Gastrocnemius medialis (tissue), 4 donors: ENCODE results near the gene SPOPL. TPM values are rescaled to one million over a fixed set of nuclear protein-coding genes. Genes with fewer than 3 reads are reported as not detected.

Experiments used
- ATAC-seq, 2 donors: fragments of 150-250 bp; one replicate each; pipeline ENCODE4 v1.9.1; 2016
- DNase-seq, 2 donors: peaks; one replicate each; pipeline ENCODE4 v3.0.0-alpha.2; 2019
- H3K27ac ChIP-seq, 4 donors: fragments of 200-600 bp; sonication (generic); 1 replicate in 1 of 4; 2 replicates in 3 of 4; pipeline ENCODE4 v1.5.1; 2016 to 2018; ENCODE audit warnings: mild to moderate bottlenecking in 2 of 4, moderate library complexity in 1 of 4
- H3K27me3 ChIP-seq, 3 donors: fragments of 200-600 bp; sonication (generic) in 2 of 3; 1 replicate in 1 of 3; 2 replicates in 2 of 3; pipeline versions ENCODE4 v1.5.1 to v1.6.0; 2016 to 2019; ENCODE audit warnings: mild to moderate bottlenecking in 1 of 3, moderate library complexity in 1 of 3
- H3K36me3 ChIP-seq, 2 donors: fragments of 200-600 bp; sonication (generic) in 1 of 2; one replicate each; pipeline ENCODE4 v1.5.1; 2017 to 2018
- H3K4me1 ChIP-seq, 2 donors: fragments of 200-600 bp; sonication (generic) in 1 of 2; one replicate each; pipeline ENCODE4 v1.5.1; 2016 to 2017; ENCODE audit warnings: mild to moderate bottlenecking in 2 of 2
- H3K4me3 ChIP-seq, 4 donors: fragments of 200-600 bp; sonication (generic) in 3 of 4; 1 replicate in 1 of 4; 2 replicates in 3 of 4; pipeline ENCODE4 v1.5.1; 2016 to 2019; ENCODE audit warnings: mild to moderate bottlenecking in 2 of 4
- H3K9me3 ChIP-seq, 3 donors: fragments of 200-600 bp; sonication (generic) in 2 of 3; 1 replicate in 1 of 3; 2 replicates in 2 of 3; pipeline ENCODE4 v1.5.1; 2016 to 2019
- POLR2A ChIP-seq, 2 donors: fragments of 450-650 bp; IDR thresholded peaks; one replicate each; pipeline ENCODE4 v1.6.1; 2017; ENCODE audit warnings: antibody characterized with exemption in 2 of 2, mild to moderate bottlenecking in 2 of 2, moderate library complexity in 2 of 2
- in situ Hi-C, 4 donors: fragments of 200-750 bp; cut with MboI; loops; one replicate each; pipeline versions ENCODE4 v1.15.0 to v1.8.0; 2017; ENCODE audit warnings: low sequenced_read_pairs in 4 of 4
- intact Hi-C: fragments of 100-400 bp; cut with DNase I; formaldehyde crosslinking; loops from one replicate; pipeline ENCODE4 v1.15.1; 2023; ENCODE audit warnings: low total_unique reads
- total RNA-seq, 4 donors: library from RNA; depleted of rRNA; stranded (reverse); fragments of >200 nt; gene quantifications; one replicate each; pipeline versions ENCODE4 v1.1.0 to v1.2.3, GENCODE V29; 2016
- TF ChIP-seq, protein P1 (sequence below), 5 experiments: fragments of 450-650 bp in 3 of 5; fragments of 200-600 bp in 2 of 5; sonication (generic) in 2 of 5; IDR thresholded peaks in 4 of 5; conservative IDR thresholded peaks in 1 of 5; 1 replicate in 4 of 5; 2 replicates in 1 of 5; pipeline ENCODE4 v1.5.1; 2016 to 2019; ENCODE audit warnings: antibody characterized with exemption in 5 of 5, mild to moderate bottlenecking in 3 of 5, moderate library complexity in 3 of 5

Gene SPOPL
- total RNA-seq, 4 donors from 2014 or later, result 11.2 to 17.7 (median 12.5) TPM

DNA sequence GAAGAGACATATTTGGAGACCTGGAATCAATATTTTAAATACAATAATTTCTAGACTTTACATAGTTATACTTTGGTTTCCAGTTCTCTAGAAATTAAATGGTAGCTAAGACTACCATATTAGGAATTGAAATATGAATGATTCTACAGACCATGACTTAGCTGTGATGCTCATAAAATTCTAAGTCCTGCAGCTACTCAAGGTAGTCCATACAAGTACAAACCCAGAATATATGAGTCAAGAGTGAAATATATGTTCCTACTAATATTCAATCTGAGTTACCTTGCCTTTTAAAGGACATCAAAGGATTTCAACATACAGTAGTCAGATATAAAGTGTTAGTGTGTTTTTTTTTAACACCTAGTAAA is 10.1 kb upstream of the SPOPL start:
- H3K36me3 ChIP-seq, result no peaks in the 10 kb centered on the region
- TF ChIP-seq POLR2A (IDR thresholded peaks at IDR 0.05), result no peak
- TF ChIP-seq, protein P1, sequence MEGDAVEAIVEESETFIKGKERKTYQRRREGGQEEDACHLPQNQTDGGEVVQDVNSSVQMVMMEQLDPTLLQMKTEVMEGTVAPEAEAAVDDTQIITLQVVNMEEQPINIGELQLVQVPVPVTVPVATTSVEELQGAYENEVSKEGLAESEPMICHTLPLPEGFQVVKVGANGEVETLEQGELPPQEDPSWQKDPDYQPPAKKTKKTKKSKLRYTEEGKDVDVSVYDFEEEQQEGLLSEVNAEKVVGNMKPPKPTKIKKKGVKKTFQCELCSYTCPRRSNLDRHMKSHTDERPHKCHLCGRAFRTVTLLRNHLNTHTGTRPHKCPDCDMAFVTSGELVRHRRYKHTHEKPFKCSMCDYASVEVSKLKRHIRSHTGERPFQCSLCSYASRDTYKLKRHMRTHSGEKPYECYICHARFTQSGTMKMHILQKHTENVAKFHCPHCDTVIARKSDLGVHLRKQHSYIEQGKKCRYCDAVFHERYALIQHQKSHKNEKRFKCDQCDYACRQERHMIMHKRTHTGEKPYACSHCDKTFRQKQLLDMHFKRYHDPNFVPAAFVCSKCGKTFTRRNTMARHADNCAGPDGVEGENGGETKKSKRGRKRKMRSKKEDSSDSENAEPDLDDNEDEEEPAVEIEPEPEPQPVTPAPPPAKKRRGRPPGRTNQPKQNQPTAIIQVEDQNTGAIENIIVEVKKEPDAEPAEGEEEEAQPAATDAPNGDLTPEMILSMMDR (IDR thresholded peaks at IDR 0.05 in 4 of 5, conservative IDR thresholded peaks at IDR 0.05 in 1 of 5), result no peak
- in situ Hi-C loops (no loop called here), intact Hi-C loops (no loop called here)
- H3K4me1 ChIP-seq, result peaks cover 0 to 6% of the 10 kb centered on the region in 2 donors
- H3K9me3 ChIP-seq, result no peaks in the 10 kb centered on the region
- no peaks in the 10 kb centered on the region for H3K27me3 ChIP-seq
- no peak overlapping the region for H3K27ac ChIP-seq
- ATAC-seq (no peak), DNase-seq (no peak)
- no peak overlapping the region for H3K4me3 ChIP-seq

DNA sequence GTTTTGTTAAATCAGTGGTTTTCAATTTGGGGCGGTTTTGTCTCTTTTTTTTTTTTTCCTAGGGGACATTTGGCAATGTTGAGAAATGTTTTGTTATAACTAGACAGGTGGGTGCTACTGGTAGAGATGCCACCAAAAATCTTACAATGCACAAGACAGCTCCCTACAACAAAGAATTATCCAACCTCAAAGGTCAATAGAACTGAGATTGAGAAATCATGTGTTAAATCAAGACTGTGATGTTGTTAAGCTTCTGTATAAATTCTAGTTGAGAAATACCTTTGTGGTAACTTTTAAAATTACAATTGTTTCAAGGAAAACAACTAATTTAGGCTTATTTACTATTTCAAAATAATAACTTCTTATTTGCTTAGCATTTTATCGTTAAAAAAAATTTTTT is 9.4 kb upstream of the SPOPL start:
- TF ChIP-seq, protein P1 (IDR thresholded peaks at IDR 0.05 in 4 of 5, conservative IDR thresholded peaks at IDR 0.05 in 1 of 5), result no peak
- TF ChIP-seq POLR2A (IDR thresholded peaks at IDR 0.05), result no peak
- Histone ChIP-seq H3K4me1 (peaks cover 0 to 6% of the 10 kb centered on the region in 2 donors), H3K4me3 (no peak overlapping the region), H3K36me3 (no peaks in the 10 kb centered on the region), H3K9me3 (no peaks in the 10 kb centered on the region), H3K27me3 (no peaks in the 10 kb centered on the region), H3K27ac (no peak overlapping the region)
- DNase-seq (no peak), ATAC-seq (no peak)
- in situ Hi-C loops, result no loop called here
- intact Hi-C loops, result no loop called here

DNA sequence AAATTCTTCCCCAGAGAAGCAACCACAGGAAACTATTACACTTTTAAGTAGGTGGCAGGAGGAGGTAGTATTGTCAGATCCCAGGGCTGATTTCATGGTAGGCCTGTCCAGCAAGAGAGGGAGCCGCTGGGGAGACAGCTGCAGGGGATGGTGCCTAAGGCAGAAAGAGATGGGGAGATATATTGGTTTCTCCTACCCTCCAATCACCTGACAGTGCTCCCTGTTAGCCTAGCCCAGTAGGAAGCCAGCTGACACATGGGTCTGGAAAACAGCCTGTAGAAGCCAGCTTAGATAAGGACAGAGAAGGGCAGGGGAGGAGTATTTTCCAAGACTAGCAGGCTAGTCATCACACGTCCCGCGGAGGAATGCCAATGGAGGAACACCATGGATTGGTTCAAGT is 8.2 kb upstream of the SPOPL start:
- in situ Hi-C loops, result no loop called here
- Histone ChIP-seq H3K36me3 (no peaks in the 10 kb centered on the region), H3K4me1 (peaks cover 0 to 6% of the 10 kb centered on the region in 2 donors), H3K27ac (no peak overlapping the region), H3K27me3 (no peaks in the 10 kb centered on the region), H3K9me3 (no peaks in the 10 kb centered on the region), H3K4me3 (no peak overlapping the region)
- intact Hi-C loops, result no loop called here
- ATAC-seq (no peak), DNase-seq (no peak)
- TF ChIP-seq POLR2A (IDR thresholded peaks at IDR 0.05), result no peak
- TF ChIP-seq, protein P1 (IDR thresholded peaks at IDR 0.05 in 4 of 5, conservative IDR thresholded peaks at IDR 0.05 in 1 of 5), result no peak

GRCh38 chr2:138494265-138494966 is 7.2 kb upstream of the SPOPL start:
- Histone ChIP-seq H3K4me3 (no peak overlapping the region), H3K4me1 (peaks cover 0 to 6% of the 10 kb centered on the region in 2 donors), H3K27ac (no peak overlapping the region), H3K36me3 (no peaks in the 10 kb centered on the region), H3K9me3 (no peaks in the 10 kb centered on the region), H3K27me3 (no peaks in the 10 kb centered on the region)
- TF ChIP-seq POLR2A (IDR thresholded peaks at IDR 0.05), result no peak
- TF ChIP-seq, protein P1 (IDR thresholded peaks at IDR 0.05 in 4 of 5, conservative IDR thresholded peaks at IDR 0.05 in 1 of 5), result no peak
- ATAC-seq (no peak), DNase-seq (no peak)
- in situ Hi-C loops, result no loop called here
- intact Hi-C loops, result no loop called here

DNA sequence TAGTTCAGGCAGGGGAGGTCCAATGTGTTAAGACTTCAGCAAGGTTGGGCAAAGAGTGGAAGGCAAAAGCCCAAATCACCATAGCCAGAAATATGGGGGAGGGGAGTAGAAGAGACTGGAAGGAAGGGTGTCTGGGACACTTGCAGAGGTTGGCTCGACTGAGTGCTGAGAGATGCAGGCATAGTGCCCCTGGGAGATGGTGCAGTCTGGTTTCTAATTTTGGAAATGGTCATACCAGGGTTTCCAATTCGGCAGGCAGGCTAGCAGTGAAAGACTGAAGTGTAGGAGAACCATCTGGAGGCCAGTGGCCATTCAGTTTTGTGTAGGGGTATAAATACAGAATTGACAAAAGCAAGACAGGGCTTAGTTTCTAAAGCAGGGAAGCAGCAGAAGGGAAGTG is 6.2 kb upstream of the SPOPL start:
- no peak overlapping the region for H3K27ac ChIP-seq
- H3K9me3 ChIP-seq, result no peaks in the 10 kb centered on the region
- ATAC-seq, result no peak
- in situ Hi-C loops, result no loop called here
- no peak for TF ChIP-seq POLR2A (IDR thresholded peaks at IDR 0.05)
- TF ChIP-seq, protein P1 (IDR thresholded peaks at IDR 0.05 in 4 of 5, conservative IDR thresholded peaks at IDR 0.05 in 1 of 5), result no peak
- H3K27me3 ChIP-seq, result no peaks in the 10 kb centered on the region
- peaks cover 0 to 7% of the 10 kb centered on the region in 2 donors for H3K4me1 ChIP-seq
- H3K4me3 ChIP-seq, result no peak overlapping the region
- no peaks in the 10 kb centered on the region for H3K36me3 ChIP-seq
- DNase-seq, result no peak
- intact Hi-C loops, result no loop called here
